DMS79 treated with DMSO at 0.1 percent for 48 hours (cell line): ENCODE measurements around the gene MMP25.
"Not testable (repeated sequence)": the region's sequence is repeated elsewhere in the genome, so short reads cannot be mapped to it uniquely, and the experiment has no call there.

Source experiments
- DNase-seq: peaks from one replicate; lab custom pipeline; 2025; lab: John Stamatoyannopoulos, UW

The MMP25 gene

GRCh38 chr16:3072576-3073263 lies 26.4 kb downstream of the MMP25 start:
- DNase-seq: not testable (repeated sequence)

- DNase-seq: no peak
These were observed 27.1 kb downstream of the MMP25 start for GRCh38 chr16:3073448-3073847.

- DNase-seq: no peak
These were observed 28.6 kb downstream of the MMP25 start for GRCh38 chr16:3074860-3075522.

- no peak for DNase-seq
These were observed 29.2 kb downstream of the MMP25 start for GRCh38 chr16:3075523-3075915.

GRCh38 chr16:3075946-3076345 lies 29.6 kb downstream of the MMP25 start:
- not testable (repeated sequence) for DNase-seq

- no peak for DNase-seq
These were observed 30.2 kb downstream of the MMP25 start for GRCh38 chr16:3076577-3076976.

- no peak for DNase-seq
These were observed 33.7 kb downstream of the MMP25 start for GRCh38 chr16:3080024-3080423.

GRCh38 chr16:3081957-3082356 lies 35.6 kb downstream of the MMP25 start:
- not testable (repeated sequence) for DNase-seq

GRCh38 chr16:3083408-3083807 lies 37.0 kb downstream of the MMP25 start:
- not testable (repeated sequence) for DNase-seq

GRCh38 chr16:3084491-3084890 lies 38.1 kb downstream of the MMP25 start:
- no peak for DNase-seq

- DNase-seq: no peak
These were observed 38.8 kb downstream of the MMP25 start for GRCh38 chr16:3084969-3085670.

GRCh38 chr16:3085868-3086595 lies 39.7 kb downstream of the MMP25 start:
- no peak for DNase-seq

GRCh38 chr16:3086596-3087242 lies 40.4 kb downstream of the MMP25 start:
- DNase-seq: no peak

- no peak for DNase-seq
These were observed 41.2 kb downstream of the MMP25 start for GRCh38 chr16:3087243-3088235.

GRCh38 chr16:3088450-3088849 lies 42.1 kb downstream of the MMP25 start:
- DNase-seq: no peak

GRCh38 chr16:3088925-3089716 lies 42.8 kb downstream of the MMP25 start:
- DNase-seq: no peak

GRCh38 chr16:3089717-3090592 lies 43.6 kb downstream of the MMP25 start:
- DNase-seq: no peak

- DNase-seq: no peak
These were observed 45.2 kb downstream of the MMP25 start for GRCh38 chr16:3091551-3091950.

- no peak for DNase-seq
These were observed 46.2 kb downstream of the MMP25 start for GRCh38 chr16:3092501-3092941.
